Umbilical cord (tissue), 2 donors: ENCODE data around the gene SLIRP. TPM values are rescaled to one million over a fixed set of nuclear protein-coding genes. Genes with fewer than 3 reads are reported as not detected.
"Not testable (repeated sequence)": the region's sequence is repeated elsewhere in the genome, so short reads cannot be mapped to it uniquely, and the experiment has no call there.

Experiments used
- DNase-seq: peaks from one replicate; pipeline ENCODE4 v3.0.0-alpha.2; 2015; ENCODE audit warnings: low spot score
- total RNA-seq: library from RNA; depleted of rRNA; stranded (reverse); fragments of >200 nt; gene quantifications from one replicate; pipeline ENCODE4 v1.2.3, GENCODE V29; 2014; ENCODE audit warnings: low replicate concordance; ENCODE audit not compliant: insufficient read depth

The SLIRP gene
- total RNA-seq, 1 donor from 2014 or later, result 23.4 TPM

DNA sequence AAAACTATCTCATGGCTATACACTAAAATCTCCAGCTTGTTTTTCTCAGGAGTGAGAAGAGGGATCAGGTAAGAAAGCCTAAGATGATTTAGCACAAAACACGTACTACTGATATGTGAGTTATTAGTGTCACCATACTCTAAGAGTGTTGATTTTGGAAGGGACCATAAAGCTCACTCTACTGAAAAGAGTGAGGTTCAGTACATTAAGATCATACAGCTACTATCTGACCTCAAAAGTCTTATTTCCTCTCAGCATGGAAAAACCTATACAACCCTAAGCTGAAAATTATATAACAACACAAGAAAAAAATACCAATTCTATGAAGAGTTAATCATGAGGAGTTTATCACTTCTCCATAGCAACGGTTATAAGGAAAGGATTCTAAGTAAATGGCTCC lies 33.5 kb downstream of the SLIRP start:
- no peak for DNase-seq

DNA sequence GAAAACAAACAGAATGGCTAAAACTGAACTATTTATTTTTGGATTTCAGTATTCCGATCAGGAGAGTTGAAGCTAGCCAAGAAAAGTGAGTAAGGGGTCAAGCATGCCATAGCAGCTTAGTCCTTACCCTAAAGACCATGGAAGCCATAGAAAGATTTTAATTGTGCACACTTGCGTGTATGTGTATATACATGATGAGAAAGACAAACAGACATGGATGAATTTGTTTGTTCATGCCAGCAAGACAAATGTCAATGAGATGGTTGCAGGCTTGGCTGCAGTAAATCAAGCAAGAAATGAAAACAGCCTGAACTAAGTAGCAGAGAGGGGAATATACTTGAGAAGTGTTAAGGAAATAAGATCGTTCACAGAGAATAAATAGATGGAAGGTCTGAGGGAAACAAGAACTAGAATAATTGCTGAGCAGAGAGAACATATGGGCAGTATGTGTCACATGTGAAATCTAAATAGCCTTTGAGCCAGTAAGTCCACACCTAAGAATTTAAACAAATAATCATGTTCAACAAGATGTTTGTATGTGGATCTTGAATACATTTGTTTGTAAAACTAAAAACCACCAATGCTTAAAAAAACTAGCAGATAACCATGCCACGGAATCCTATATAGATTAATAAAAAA lies 38.3 kb downstream of the SLIRP start:
- DNase-seq, result no peak

DNA sequence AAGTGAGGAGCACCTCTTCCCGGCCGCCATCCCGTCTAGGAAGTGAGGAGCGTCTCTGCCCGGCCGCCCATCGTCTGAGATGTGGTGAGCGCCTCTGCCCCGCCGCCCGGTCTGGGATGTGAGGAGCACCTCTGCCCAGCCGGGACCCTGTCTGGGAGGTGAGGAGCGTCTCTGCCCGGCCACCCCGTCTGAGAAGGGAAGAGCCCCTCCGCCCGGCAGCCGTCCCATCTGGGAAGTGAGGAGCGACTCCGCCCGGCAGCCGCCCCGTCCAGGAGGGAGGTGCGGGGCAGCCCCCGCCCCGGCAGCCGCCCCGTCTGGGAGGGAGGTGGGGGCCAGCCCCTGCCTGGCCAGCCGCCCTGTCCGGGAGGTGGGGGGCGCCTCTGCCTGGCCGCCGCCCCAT lies 39.5 kb downstream of the SLIRP start:
- DNase-seq, result not testable (repeated sequence)

DNA sequence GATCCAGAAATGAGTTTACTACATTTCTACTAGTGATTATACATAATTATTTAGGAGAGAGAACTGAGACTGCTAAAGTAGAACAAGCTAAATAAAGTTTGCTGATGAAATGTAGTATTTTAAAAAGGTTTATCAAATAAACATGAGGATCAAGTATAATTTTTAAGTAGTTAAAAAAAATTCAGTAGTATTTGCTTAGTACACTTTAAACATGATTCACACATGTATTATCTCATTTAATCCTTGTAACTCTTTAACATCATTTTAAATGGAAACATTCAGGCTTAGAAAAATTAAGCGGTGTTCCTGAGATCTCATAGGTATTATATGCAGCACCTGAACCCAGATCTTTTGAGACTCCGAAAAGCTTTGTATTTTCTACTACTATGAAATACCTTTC lies 44.4 kb downstream of the SLIRP start:
- no peak for DNase-seq

DNA sequence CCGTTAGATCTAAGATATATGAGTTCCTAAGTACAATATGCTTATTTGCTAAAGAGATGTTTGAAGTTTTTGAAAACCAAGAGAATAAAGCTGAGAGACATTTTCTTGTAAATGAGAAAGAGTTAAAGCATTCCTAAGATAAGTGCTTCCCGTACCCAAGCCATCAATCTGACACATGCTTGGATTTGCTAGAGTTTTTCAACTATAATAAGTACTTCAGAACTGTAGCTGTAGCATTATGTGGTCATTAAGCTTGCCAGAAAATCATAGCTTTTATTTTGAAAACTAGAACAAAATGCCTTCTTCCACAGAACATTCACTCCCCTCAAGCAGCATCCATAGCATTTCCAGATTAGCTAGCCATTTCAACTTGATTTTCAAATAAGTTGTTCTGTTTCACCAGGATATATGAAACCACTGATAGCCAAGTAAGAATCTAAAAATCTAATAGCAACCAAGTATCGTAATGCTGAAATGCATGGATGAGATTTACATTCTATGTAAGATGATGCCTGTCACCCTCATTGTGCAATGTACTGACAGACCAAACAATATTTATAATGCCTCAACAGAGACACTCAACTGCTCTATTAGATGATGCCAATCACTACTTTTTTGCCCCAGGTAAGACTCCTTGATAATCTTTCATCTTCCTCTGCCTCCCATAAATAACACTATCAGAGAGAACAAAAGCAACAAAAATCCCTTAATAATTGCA lies 45.1 kb downstream of the SLIRP start:
- DNase-seq, result peak; percentile 0

DNA sequence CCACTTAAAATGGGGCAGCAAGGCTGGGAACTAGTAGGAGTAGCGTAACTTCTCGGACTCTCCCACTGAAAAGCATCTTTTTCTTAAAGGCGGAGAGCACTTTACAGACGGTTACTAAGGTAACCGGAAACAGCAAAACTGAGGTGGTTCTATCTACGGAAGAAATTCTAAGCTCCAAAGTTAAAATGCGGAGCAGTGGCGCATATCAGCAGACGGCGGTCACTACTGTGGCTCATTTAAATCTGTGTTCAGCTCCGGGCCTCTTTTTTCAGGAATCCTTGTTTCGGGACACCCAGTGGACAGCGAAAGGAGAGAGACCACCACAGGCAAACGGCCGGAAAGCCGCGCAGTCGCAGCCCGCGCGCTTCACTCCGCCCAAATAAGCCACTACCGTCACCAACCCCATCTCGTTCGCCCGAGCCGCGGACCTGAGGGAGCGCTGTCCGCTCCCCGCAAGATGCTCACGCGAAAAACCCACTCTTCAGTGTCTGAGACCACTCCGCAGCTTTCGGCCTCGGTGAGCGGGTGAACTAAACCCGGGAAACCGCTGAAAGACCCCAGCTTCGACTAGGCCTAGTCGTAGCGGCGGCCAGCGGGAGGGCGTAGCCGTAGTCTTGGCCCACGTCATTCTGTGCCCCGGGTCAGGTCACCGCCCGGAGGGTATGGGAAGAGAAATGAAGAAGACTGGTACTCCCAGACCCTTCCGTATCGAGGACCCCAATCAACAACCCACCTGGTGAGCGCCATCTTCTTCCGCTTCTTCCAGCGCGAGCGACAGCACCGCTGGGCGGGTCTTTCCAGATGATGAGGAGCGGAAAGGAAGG lies 52.7 kb downstream of the SLIRP start, which contains the start of gene SNW1:
SNW1 (minus strand) TSS at position 776 of the 824 bp plus-strand sequence; CDS start at position 747, 29 bp downstream.
- DNase-seq, result peak; percentile 98

DNA sequence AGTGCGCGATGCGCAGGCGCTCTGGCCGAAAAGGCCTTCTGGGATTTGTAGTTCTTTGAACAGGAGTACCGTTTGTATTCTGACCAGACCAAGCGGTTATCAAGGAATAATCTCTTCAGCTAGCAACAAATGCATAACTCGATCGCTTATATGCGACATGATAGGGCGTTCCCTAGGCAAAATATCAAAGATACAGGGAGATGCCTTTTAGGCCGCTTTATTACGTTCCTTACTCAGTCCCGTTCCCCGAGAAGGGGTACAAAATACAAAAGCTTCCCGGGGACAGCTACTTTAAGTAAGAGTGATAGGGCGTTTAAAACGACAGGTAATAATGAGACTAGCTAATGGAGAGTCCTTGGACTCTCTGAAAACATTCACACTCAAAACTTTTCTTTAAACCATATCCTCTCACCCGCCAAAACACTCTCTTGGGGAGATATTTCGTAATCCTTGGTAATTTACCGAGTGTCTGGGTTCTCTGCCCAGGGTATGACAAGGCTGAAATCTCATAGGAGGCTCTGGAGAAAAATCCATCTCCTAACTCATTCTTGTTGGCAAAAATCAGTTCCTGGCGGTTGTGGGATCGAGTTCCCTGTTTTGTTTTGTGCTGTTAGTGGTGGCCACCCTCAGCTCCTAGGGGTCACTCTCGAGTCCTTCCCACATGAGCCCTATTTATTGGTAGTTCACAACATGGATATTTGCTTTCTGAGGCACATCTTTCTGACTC lies 53.5 kb downstream of the SLIRP start:
- DNase-seq, result no peak

DNA sequence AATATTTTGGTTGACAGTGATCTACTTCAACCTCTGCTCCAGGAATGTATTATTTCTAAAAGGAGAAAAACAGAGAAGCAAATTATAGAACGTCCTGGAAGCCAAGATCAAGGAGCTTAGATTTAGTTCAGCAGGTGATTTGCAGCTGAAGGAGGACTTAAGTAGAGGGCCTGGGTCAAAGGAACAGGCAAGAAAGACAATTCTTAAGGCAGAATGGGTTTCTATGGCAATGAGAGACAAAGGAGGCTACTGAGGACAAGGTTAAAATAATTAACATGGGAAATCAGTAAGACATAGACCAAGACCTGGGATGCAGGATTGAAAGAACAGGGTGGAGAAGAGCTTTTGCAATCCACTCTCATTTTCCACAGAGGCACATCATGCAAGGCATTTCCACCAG lies 55.4 kb downstream of the SLIRP start:
- no peak for DNase-seq

DNA sequence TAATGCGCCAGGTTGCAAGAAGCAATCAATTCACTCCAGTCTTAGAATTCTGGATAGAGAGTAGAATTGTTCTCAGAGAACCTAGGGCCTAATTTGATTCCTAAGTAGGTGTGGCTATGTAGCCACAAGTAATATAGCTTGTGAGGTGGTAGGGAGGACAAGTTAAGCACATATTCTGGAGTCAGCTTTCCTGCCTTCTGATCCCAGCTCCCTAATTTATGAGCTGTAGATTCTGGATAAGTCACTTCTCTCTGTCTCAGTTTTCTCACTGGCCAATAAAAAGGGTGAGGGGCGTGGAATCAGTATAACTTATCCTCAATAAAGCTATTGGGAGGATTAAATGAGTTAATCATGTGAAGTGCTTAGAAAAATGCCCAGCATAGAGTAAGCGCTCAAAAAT lies 56.1 kb downstream of the SLIRP start:
- no peak for DNase-seq

Other genes starting within 250 kb of the SLIRP start
- gene ISM2, start 209.3 kb upstream of the SLIRP start, total RNA-seq, result 10.6 TPM
- 36.1 TPM for gene SPTLC2, start 91.5 kb upstream of the SLIRP start, total RNA-seq
- gene ALKBH1, start 80 bp upstream of the SLIRP start, total RNA-seq, result 8.7 TPM
- 79.0 TPM for gene SNW1, start 53.1 kb downstream of the SLIRP start, total RNA-seq
- 4.3 TPM for gene ADCK1, start 92.0 kb downstream of the SLIRP start, total RNA-seq